ENCODE measurements around the gene SFXN5. TPM values are rescaled to one million over a fixed set of nuclear protein-coding genes. Genes with fewer than 3 reads are reported as not detected.

SFXN5 gene
- total and polyA plus RNA-seq, 2 of the 4 experiments (the other 2 are of a cell fraction) = 8.6 to 17.0 TPM

DNA sequence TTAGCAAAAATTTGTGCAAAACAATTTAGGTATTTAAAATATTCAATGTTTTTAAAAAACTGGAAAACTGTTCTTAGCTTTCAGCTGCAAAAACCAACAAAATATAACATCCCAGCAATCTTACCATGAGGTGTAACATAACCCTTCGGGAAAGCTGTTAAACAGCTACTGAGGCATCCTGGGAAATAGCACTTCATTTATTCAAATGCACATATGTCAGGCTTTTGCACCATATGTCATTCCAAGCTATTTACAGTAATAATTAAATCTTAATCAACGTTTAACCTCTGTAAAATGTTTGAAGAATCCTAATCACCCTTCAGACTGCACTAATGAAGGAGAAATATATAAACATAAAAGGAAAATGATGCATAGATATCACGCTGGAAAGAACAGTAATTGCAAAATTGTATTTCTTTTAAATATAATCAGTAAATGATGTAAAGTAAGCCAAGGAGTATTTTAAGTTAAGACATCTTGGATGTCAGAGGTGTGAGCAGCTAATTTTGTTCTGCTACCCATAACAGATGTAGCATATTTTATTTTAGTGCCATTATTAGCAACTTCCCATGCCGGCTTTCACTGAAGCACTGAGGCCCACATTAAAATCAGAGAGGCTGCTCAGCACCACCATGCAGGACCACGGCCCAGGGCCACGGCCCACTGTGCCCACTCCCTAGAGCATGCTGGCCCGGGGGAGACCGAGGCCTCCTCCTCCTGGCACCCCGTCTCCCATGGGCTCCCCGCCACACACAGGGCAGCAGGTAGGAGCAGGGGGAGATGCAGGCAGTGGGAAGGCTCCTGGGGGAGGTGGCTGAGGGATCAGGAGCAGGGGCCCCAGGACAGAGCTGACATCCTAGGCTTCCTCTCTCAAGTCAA lies 123.3 kb downstream of the SFXN5 start (continued):
- TF ChIP-seq, protein P1, sequence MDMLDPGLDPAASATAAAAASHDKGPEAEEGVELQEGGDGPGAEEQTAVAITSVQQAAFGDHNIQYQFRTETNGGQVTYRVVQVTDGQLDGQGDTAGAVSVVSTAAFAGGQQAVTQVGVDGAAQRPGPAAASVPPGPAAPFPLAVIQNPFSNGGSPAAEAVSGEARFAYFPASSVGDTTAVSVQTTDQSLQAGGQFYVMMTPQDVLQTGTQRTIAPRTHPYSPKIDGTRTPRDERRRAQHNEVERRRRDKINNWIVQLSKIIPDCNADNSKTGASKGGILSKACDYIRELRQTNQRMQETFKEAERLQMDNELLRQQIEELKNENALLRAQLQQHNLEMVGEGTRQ (IDR thresholded peaks at IDR 0.05; ENCODE audit: low read depth, low read length) = no peak

DNA sequence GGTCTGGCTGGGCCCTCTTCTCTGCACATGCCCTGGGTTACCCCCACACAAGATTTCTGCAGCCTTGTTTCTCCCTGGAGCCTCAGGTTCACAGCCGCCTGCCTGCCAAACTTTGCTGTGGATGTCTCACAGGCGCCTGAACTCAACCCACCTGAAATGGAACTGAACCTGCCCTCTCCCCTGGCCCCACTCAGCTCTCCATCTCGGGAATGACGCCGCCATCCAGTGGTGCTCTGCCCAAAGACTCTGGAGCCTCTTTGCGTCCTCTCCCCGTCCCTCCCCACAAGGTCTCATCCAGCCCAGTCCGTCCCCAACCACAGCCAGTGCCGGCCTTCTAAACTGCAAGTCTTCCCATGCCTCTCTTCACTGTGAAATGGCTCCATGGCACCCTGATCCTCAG lies 125.0 kb downstream of the SFXN5 start:
- dilution Hi-C loops (cut with HindIII; ENCODE audit: low sequenced_read_pairs, unreplicated experiment) (no loop called here), in situ Hi-C loops (cut with MboI; ENCODE audit: low sequenced_read_pairs) (no loop called here), intact Hi-C loops (cut with micrococcal nuclease) (no loop called here)
- no peaks in the 10 kb centered on the region; the same call in 1 of the 2 replicates for H3K4me1 ChIP-seq (ENCODE audit: control insufficient read depth, insufficient read depth, low read length)
- ChIA-PET CTCF (no interaction called here), POLR2A (ENCODE audit: unreplicated experiment) (no interaction called here)
- H4K20me1 ChIP-seq (ENCODE audit: insufficient read depth, low read length) = no peaks in the 10 kb centered on the region
- no peak overlapping the region for H4K91ac ChIP-seq (ENCODE audit: insufficient read depth, low read depth, low read length)
- no peak overlapping the region for H2BK20ac ChIP-seq (ENCODE audit: low read depth, low read length)
- no peak overlapping the region for H2AK5ac ChIP-seq (ENCODE audit: low read depth, low read length)
- no peak overlapping the region for H4K5ac ChIP-seq (ENCODE audit: low read depth, low read length)
- no peak for ATAC-seq (ENCODE audit: low read depth)
- H2AFZ ChIP-seq (replicated peaks; ENCODE audit: low read length, poor library complexity) = no peak overlapping the region
- no peaks in the 10 kb centered on the region for H3K27me3 ChIP-seq (ENCODE audit: control insufficient read depth, insufficient read depth, low read length)
- no peaks in the 10 kb centered on the region for H3K36me3 ChIP-seq (ENCODE audit: control insufficient read depth, insufficient read depth, low read length)
- H3K9me1 ChIP-seq (ENCODE audit: insufficient read depth, low read length) = peaks cover under 1% of the 10 kb centered on the region; the same call in 1 of the 2 replicates
- no peaks in the 10 kb centered on the region for H3K9me3 ChIP-seq (ENCODE audit: control insufficient read depth, insufficient read depth, low read length)
- no peak overlapping the region for H2BK5ac ChIP-seq (ENCODE audit: low read depth, low read length, poor library complexity, severe bottlenecking)
- H3K4me3 ChIP-seq (ENCODE audit: insufficient read depth, low read depth, low read length) = no peak overlapping the region
- H3K14ac ChIP-seq (replicated peaks; ENCODE audit: low read depth, low read length) = no peak overlapping the region
- no peak overlapping the region for H3K4me2 ChIP-seq (ENCODE audit: low read depth, low read length)
- DNase-seq = no peak
- H2BK120ac ChIP-seq (ENCODE audit: low read depth, low read length) = no peak overlapping the region
- no peak for TF ChIP-seq RAD21 (IDR thresholded peaks at IDR 0.05; ENCODE audit: low read length)
- TF ChIP-seq, protein P2, sequence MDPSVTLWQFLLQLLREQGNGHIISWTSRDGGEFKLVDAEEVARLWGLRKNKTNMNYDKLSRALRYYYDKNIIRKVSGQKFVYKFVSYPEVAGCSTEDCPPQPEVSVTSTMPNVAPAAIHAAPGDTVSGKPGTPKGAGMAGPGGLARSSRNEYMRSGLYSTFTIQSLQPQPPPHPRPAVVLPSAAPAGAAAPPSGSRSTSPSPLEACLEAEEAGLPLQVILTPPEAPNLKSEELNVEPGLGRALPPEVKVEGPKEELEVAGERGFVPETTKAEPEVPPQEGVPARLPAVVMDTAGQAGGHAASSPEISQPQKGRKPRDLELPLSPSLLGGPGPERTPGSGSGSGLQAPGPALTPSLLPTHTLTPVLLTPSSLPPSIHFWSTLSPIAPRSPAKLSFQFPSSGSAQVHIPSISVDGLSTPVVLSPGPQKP (IDR thresholded peaks at IDR 0.05; ENCODE audit: borderline replicate concordance, low read depth, low read length) = no peak
- H3K27ac ChIP-seq (ENCODE audit: insufficient read depth, low read length) = no peak overlapping the region
- no peak overlapping the region for H2BK15ac ChIP-seq (ENCODE audit: low read depth, low read length)
- no peak overlapping the region for H3K56ac ChIP-seq (ENCODE audit: extremely low read depth, insufficient read depth, low read length)
- no peak overlapping the region for H3K9ac ChIP-seq (ENCODE audit: low read depth, low read length)
- no peak overlapping the region for H3K23ac ChIP-seq (ENCODE audit: low read depth, low read length)
- H4K8ac ChIP-seq (ENCODE audit: low read depth in 2 of 2, low read length in 2 of 2) = no peak overlapping the region
- no TSS peak for BruUV-seq (replicated peaks)
- no peak overlapping the region for H3K4ac ChIP-seq (ENCODE audit: low read depth, low read length)
- no peak overlapping the region for H3K18ac ChIP-seq (ENCODE audit: low read depth, low read length)
- no peak overlapping the region for H2AK9ac ChIP-seq (replicated peaks; ENCODE audit: low read depth, low read length, poor library complexity)
- WGBS, 2 experiments (ENCODE audit: extremely low coverage in 2 of 2, insufficient read length in 1 of 2) = 100% methylated on average over 3 of the region's 9 CpGs; no CpG with 5 or more reads in 1 of the 2 experiments
- no peaks in the 10 kb centered on the region for H3K79me1 ChIP-seq (ENCODE audit: low read depth in 1 of 2, low read length in 2 of 2)

Data from IMR-90 (cell line).